ENCODE data around the gene C11orf52.

The C11orf52 gene

DNA sequence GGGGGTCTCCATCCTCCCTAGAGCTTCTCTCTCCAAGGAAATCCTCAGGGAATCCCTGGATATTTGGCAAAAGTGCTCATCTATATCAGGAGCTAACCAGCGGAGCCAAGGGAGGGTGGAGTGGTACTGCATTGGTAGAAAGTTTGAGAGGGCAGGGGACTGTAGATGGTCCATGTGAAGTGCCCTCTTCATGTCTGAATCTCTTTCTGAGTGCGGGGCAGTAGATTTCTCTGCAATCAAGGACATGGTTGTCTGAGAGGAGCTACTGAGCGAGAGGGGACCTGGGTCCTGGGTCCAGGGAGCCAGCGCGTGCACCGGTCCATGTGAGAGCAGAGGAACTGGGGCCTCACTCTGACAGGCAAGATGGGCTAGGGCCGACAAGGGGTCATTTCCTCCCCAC lies 19.1 kb downstream of the C11orf52 start:
- no peak for DNase-seq (ENCODE audit: low read depth in 1 of 2, low spot score in 1 of 2)

DNA sequence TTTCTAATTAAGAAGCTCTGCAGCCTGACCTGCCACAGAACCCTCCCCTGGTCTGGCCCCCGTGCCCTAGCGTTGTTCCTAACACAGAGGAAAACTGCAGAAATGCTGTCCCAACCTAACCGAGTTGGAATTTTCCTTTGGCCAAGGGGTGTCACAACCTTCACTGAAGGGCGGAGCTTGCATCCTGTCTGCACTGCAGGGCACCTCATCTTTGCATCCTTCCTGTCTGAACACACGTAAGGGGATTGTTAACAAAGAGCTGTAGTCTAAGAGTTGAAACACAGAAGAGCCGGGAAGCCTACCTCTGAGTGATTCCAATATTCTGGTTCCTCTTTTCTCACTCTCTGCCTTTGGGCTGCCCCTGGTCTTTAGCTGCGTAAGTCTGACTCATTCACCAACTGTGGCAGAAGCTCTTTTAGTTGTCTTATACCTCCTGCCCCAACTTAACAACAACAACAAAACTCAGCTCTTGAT lies 20.0 kb downstream of the C11orf52 start:
- no peak for DNase-seq (ENCODE audit: low read depth in 1 of 2, low spot score in 1 of 2)

DNA sequence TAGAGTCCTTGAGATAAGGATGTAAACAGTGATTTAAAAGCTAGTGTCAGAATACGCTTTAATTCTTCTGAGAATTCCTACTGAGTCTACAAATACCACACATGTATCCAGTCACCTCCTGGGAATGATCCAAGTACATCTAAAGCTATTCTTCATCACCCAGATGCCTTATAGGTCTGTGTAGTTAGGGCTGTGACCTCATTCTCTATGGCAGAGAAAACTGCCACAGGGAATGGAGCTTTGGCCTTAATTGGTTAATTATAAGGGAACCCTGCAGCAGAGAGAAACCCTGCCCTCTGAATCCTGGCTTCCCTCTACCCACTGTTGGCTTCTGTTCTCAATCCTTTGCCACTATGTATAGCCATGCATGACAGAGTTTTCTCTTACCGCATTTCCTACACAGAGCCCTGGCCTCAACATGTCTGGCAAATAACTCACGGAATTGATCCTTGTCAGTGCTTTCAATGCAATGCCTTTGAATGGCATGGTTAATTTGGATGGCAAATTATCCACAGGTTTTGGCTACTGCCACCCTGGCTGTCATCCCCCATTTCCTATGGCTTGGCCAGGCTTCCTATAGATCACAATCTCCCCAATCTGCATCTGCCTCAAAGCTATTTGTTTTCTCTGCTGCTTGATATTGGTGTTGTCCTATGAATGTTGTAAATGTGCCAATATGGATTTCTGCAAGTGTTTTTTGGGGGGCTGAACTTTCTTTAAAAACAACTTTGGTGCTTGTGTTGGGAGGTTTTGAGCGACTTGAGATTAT lies 21.3 kb downstream of the C11orf52 start:
- DNase-seq (ENCODE audit: low read depth in 1 of 2, low spot score in 1 of 2): no peak

DNA sequence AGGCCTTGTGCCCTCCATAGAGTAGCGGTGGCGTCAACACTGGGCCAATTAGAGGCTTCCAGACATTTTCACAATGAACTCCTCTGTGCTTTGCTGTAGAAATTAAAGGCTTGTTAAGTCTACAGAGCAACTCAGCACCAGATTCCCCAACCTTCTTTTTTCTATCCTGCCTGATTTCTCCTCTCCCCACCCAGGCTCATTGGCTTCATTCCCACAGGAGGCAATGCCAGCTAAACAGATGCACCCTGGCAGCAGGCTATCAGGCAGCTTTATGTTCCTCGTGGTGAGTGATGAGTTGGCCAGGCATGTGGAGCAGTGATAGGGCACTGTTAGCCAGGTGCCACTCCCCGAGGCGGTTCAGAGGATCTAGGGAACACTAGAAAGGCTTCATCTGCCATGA lies 23.2 kb downstream of the C11orf52 start:
- DNase-seq (ENCODE audit: low read depth in 1 of 2, low spot score in 1 of 2): no peak

DNA sequence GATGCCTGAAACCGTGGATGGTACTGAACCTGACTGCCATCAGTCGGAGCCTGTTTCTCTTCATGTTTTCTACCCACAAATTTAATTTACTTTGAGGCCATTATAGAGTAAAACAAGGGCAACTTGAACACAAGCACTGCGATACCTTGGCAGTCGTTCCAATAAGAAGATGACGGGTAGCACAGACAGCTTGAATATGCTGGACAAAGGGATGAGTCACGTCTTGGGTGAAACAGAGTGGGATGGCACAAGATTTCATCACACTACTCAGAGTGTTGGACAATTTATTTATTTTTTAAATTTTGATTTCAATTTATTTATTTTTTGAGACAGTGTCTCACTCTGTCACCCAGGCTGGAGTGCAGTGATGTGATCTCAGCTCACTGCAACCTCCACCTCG lies 24.1 kb downstream of the C11orf52 start:
- no peak for DNase-seq (ENCODE audit: low read depth in 1 of 2, low spot score in 1 of 2)

DNA sequence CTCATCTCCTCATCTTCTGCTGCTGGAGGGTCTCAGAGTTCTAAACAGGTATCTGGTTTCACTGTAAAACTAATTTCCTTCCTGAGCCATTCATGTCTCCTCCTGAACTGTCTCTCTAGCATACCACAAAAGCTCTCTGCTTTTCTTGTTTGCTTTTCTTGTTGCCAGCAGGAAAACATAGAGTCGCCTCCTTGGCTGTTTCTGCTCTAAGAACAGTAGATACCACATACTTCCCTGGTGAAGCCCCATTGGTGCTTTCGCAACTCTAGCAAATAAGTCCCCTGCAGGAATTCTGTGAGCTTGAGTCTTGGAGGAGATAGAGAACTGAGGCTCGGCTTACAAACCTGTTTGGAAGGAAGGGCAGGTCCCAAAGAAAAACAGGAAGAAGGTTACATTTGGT lies 25.4 kb downstream of the C11orf52 start:
- no peak for DNase-seq (ENCODE audit: low read depth in 1 of 2, low spot score in 1 of 2)

DNA sequence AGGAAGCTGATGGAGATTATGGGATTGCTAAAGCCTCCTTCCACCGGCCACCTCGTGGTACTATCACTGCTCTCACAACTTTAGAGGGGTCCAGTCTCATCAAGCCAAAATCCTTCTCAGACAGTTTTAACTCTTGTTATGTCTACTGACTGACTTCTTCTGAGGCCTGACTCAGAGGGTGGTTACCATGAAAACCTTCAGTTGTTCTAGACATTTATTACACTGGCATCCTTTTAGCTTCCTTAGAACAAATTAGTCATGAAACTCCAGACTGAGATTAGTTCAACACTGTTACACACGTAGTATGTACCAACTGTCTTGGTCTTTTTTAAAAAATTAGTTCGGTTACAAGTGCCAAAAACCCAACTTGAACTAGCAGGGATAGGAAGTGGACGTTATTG lies 25.9 kb downstream of the C11orf52 start:
- no peak for DNase-seq (ENCODE audit: low read depth in 1 of 2, low spot score in 1 of 2)

DNA sequence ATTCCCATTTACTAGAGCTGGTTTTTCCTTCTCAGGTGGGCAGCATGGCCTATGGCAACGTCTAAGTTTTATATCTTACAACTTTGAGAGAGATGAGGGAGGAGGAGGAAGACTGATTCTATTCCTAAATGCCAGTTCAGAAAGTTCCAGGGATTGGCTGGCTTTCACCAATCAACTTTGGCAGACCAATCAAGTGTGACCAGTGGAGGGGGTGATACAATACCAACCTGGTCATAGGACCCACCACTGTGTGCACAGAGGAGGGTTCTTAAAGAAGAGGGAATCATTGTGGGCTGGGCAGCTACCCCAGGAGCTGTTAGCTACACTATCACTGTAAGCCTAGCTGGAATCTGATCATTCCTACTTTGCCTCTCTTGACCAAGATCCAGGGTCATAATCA lies 26.5 kb downstream of the C11orf52 start:
- DNase-seq (ENCODE audit: low read depth in 1 of 2, low spot score in 1 of 2): no peak

DNA sequence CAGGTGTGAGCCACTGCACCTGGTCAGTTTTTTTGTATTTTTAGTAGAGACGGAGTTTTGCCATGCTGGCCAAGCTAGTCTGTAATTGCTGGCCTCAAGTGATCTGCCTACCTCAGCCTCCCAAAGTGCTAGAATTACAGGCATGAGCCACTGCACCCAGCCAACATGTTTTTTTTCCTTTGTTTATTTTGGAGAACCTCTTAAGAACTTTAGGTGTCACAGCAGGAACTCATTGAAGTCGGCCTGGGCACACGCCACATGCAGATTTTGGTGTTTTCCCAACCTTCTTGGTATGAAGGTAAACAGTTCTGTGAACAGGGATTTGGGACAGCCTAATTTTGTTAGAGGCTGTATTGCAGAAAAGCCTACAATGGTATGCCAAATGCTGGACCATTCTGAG lies 27.8 kb downstream of the C11orf52 start:
- DNase-seq (ENCODE audit: low read depth in 1 of 2, low spot score in 1 of 2): no peak

DNA sequence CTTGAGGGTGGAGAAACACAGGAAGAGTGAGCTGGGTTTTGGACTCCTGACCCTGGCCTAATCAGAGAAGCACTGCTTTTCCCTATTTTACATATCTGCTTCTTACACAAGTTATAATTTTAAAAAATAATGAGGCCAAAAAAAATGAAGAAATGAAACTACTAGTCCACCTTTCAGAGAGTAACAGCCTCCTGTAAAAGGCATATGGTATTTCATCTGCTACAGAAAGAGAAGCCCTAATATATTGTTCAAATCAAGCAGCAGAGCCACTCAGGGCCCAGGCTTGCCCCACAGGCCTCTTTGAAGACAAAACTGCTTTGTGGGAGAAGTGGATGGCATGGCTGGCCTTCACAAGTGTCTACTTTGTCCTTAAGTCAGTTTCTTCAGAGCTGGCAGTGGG lies 28.4 kb downstream of the C11orf52 start:
- no peak for DNase-seq (ENCODE audit: low read depth in 1 of 2, low spot score in 1 of 2)

DNA sequence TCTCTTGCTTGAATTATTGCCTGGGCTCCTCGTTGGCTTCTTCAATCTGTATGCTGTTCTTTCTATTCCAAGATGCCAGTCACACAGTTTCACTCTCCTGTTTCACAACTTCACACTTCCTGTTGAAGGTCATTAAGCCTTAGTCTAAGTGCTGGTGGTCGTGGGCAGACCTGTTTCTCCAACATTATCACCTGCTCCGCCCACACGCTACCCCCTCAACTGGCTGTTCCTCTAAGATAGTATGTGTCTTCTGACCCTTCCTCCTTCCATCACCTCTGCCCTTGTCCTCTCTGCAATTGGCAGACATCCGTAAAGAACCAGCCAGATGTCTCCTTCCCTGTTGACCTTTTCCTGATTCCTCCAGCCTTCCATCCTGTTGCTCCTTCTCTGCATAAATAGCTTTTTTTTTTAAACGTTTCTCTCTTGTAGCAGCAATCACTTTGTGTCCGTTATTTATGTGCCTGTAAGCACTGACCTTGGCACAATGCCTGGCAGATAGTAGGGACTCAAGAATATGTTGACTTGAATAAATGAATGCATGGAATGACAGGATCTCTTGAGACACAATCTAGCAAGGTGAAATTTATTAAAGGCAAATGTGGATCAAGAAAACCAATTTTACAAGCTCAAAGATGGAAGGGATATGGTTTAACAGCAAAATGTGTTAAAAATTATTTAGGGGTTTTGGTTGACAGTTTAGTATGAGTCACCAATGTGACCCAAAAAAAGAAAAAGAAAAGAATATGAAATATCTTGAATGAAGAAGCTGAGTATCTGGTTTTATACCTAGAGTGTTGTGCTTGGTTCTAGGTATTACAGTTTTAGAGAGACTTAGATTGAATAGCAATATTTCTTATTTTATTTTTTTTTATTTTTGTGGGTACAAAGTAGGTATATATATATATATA lies 31.1 kb downstream of the C11orf52 start:
- no peak for DNase-seq (ENCODE audit: low read depth in 1 of 2, low spot score in 1 of 2)

DNA sequence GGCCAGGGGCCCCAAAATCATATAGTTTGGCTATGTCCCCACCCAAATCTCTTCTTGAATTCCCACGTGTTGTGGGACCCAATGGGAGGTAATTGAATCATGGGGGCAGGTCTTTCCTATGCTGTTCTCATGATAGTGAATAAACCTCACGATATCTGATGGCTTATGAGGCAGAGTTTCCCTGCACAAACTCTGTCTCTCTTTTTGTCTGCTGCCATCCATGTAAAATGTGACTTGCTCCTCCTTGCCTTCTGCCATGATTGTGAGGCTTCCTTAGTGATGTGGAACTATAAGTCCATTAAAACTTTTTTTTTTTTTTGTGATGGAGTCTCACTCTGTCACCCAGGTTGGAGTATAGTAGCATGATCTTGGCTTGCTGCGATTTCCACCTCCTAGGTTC lies 32.9 kb downstream of the C11orf52 start:
- no peak for DNase-seq (ENCODE audit: low read depth in 1 of 2, low spot score in 1 of 2)

DNA sequence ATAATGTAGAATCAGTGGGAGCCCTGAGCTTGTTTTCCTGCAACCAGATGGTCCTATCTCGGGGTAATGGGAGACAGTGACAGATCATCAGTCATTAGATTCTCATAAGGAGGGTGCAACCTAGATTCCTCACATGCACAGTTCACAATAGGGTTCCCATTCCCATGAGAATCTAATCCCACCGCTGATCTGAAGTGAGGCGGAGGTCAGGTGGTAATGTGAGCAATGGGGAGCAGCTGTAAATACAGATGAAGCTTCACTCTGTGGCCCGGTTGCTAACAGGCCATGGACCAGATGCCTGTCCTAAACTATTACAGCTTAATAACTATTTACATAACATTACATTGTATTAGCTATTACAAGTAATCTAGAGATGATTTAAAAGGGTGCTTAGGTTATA lies 35.4 kb downstream of the C11orf52 start:
- no peak for DNase-seq (ENCODE audit: low read depth in 1 of 2, low spot score in 1 of 2)

DNA sequence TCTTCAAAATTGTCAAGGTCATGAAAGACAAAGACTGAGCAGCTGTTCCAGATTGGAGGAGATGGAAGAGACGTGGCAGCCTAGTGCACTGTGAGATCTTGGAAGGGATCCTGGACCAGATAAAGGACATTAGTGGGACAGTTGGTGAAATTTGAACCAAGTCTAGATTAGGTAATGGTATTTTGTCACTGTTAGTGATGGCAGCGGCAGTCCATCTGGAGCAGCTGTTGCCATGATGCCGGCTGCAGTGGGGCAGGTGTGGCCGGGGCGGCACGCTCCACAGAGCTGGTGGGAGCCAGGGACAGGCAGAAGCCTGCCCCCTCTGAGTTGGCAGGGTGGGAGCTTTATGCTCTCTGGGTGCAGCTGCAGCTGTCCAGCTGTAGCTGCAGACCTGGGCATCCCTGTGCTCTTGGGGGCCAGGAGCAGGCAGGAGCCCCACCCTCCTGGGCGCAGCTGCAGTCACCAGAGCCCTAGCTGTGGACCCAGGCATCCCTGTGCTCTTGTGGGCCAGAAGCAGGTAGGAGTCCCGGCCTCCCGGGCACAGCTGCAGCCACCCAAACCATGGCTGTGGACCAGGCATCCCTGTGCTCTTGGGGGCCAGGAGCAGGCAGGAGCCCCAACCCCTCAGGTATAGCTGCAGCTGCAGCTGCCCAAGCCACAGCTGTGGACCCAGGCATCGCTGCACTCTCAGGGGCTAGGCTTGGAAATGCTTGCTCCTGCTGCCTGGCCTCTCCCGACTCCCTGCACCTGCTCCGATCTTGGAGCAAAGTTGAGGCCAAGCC lies 39.1 kb downstream of the C11orf52 start:
- no peak for DNase-seq (ENCODE audit: low read depth in 1 of 2, low spot score in 1 of 2)

DNA sequence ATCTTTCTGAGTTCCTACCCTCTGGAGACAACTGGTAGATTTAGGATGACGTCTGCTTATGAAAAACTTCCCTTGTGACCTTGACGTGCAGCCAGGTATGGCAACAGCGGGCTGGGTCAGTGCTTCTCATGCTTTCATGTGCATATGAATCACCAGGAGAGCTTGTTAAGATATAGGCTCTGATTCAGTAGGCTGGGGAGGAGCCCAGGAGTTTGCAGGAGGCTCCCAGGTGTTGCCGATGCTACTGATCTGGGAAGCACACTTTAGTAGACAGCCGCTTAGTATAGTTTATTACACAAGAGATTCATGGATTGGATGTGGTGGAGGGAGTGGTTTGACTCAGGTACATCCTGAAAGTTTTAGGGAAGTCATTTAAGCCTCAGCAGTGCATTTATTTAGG lies 42.2 kb downstream of the C11orf52 start:
- DNase-seq (ENCODE audit: low read depth in 1 of 2, low spot score in 1 of 2): no peak

DNA sequence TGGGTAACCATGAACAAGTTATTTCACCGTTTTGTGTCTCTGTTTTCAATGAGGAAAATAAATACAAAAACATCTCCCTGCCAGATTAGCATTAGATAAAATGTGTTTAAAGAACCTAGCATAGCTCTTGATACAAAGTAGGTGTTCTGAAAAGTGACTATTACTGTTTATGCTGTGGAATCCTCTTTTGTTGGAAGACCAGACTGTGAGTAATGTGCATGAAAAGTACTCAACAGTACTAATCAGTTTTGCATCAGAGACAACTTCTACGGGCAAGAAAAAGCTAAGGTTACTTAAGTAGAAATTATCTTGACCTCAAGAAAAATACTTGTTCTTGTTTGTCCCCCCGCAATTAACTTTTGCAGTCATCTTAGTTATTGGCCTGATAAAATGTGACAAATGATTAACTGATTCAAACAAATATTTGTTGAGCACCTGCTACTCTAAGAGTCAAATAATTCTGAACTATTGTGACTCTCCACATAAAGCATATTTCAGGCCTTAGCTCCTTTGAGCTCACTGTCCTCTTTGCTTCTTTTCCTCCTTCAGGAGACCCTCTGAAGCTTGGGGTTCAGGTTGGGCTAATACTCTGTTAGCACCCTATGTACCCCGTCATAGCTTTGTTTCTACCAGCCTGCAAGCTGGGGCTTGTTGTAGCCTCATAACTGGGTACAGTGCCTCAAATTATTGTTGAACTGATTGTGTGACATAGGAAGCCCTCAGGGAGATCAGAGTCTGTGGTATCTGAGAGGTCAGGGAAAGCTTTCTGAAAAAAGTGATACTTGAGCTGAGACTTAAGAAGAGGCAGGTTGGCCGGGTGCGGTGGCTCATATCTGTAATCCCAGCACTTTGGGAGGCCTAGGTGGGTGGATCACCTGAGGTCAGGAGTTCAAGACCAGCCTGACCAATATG lies 42.9 kb downstream of the C11orf52 start:
- no peak for DNase-seq (ENCODE audit: low read depth in 1 of 2, low spot score in 1 of 2)

DNA sequence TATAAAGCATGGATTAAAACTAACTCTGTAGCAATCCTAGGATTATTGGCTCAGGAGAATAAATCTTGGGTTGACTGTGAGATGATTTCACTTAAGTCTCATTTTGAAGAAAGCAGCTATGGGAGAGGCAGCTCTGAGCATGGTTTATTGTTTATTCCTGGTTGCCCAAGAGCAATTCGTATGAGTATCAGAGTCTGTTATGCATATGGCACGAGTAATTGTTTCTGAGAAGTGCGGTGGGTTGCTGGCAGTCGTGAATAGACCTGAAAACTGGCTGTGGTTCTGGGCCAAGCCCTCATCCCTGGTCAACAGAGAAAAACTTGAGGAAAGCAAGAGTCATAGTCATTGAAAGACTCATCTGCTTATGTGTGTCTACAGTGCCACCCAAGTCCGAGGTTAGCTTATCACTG lies 45.2 kb downstream of the C11orf52 start:
- no peak for DNase-seq (ENCODE audit: low read depth in 1 of 2, low spot score in 1 of 2)

DNA sequence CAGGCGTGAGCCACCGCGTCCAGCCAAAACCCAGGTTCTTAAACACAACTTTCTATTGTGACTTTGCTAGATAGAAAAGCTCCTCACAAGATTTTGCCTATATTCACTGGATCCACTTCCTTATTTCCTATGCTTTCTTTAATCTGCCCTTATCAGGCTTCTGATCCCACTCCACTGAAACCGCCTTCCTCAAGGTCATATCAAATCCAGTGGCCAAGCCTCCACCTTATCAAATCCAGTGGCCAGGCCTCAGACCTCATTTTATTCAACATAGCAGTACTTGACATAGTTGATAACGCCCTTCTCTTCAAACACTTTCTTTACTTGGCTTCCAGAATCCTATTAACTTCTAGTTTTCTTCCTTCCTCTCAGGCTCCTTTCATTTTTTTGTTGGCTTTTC lies 48.0 kb downstream of the C11orf52 start:
- DNase-seq (ENCODE audit: low read depth in 1 of 2, low spot score in 1 of 2): no peak

DNA sequence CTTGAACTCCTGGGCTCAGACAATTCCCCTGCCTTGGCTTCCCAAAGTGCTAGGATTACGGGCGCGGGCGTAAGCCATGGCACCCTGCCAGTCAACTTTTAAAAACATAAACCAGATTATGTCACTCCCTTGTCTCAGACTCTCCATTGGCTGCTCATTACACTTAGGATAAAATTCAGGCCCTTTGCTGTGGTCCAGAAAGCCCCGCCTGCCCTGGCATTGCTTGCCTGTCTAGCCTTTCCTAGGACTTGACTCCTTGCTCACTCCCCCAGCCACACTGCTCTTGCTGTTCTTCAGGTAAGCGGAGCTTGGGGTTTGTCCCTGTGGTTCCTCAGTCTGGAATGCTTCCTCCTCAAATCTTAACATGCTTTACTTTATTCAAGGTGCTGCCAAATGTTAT lies 48.9 kb downstream of the C11orf52 start:
- no peak for DNase-seq (ENCODE audit: low read depth in 1 of 2, low spot score in 1 of 2)

DNA sequence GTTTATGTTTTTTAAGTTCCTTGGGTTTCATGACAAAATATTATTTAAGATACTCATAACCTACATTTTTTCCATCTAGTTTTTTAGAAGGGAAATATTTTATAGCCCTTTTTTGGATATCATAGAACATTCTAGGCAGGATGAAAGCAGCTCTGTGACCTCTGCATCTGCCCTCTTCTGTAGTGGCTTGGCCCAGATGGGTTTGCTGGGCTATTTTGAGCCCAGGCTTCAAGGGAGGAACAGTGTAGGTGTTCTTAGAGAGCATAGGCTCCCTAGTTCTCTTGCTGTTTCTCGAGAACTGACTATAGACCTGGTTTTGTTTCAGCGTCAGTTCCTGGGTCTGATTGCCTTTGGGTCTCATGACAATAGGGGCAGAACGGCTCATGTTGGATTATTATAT lies 50.6 kb downstream of the C11orf52 start:
- DNase-seq (ENCODE audit: low read depth in 1 of 2, low spot score in 1 of 2): no peak

DNA sequence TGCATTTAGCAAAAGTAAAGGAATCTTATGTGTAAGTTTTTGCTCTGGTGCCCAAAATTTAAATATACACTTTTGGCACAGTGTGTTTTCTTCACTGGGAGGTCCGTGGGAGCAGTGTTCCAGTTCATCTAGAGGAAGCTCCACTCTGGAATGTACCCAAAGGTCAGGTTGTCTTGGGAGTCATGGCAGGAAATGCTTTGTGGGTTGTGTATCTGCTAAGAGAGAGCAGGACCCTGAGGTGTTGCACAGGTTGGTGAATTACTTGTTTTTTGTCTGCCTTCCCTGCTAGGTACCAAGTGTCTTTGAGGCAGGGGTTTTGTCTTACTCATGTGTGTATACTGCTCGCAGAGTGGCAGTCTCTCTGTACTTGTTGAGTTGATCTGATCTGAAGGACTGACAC lies 55.7 kb downstream of the C11orf52 start:
- DNase-seq (ENCODE audit: low read depth in 1 of 2, low spot score in 1 of 2): no peak

Data from stimulated activated CD4-positive, alpha-beta T cell treated with anti-CD3 and anti-CD28 coated beads, Interleukin-15, amount 100 ng/mL, for 1 hour (primary cell).